Measurements from ENCODE around the gene SCNM1.

Gene SCNM1

GRCh38 chr1:151210830-151211229 is 44.9 kb downstream of the SCNM1 start:
- DNase-seq (ENCODE audit: low read depth), result no peak
- TF ChIP-seq CTCF (IDR thresholded peaks at IDR 0.05; ENCODE audit: low read length, missing control alignments), result no peak
- H3K4me3 ChIP-seq (replicated peaks; ENCODE audit: low read depth, low read length), result no peak overlapping the region

GRCh38 chr1:151211972-151212705 is 46.2 kb downstream of the SCNM1 start:
- TF ChIP-seq CTCF (IDR thresholded peaks at IDR 0.05; ENCODE audit: low read length, missing control alignments), result no peak
- DNase-seq (ENCODE audit: low read depth), result no peak
- no peak overlapping the region for H3K4me3 ChIP-seq (replicated peaks; ENCODE audit: low read depth, low read length)

GRCh38 chr1:151213560-151213959 is 47.6 kb downstream of the SCNM1 start:
- no peak for DNase-seq (ENCODE audit: low read depth)
- no peak overlapping the region for H3K4me3 ChIP-seq (replicated peaks; ENCODE audit: low read depth, low read length)
- no peak for TF ChIP-seq CTCF (IDR thresholded peaks at IDR 0.05; ENCODE audit: low read length, missing control alignments)

Measured in fibroblast of pulmonary artery (primary cell).